Pancreas (tissue), 10 donors: ENCODE data around the gene MCC. TPM values are rescaled to one million over a fixed set of nuclear protein-coding genes. Genes with fewer than 3 reads are reported as not detected.

Source experiments
- ATAC-seq, 4 donors: fragments of 200-7000 bp; cut with Tn5 transposase; one replicate each; pipeline versions ENCODE4 v1.8.0 to v1.9.1; 2020; ENCODE audit warnings: mild to moderate bottlenecking in 4 of 4, moderate library complexity in 4 of 4
- DNase-seq, 6 donors: peaks; one replicate each; pipeline ENCODE4 v3.0.0-alpha.2; 2020
- FAIRE-seq: peaks from 2 replicates; lab custom pipeline; 2012; peaks lifted over from hg19 to GRCh38; lab: Jason Lieb, UNC
- H3K27ac ChIP-seq, 4 donors: fragments of 200-600 bp; sonication (generic); 1 replicate in 3 of 4; 2 replicates in 1 of 4; pipeline versions ENCODE4 v1.5.0 to v1.8.0; 2020
- H3K27me3 ChIP-seq, 4 donors: fragments of 200-600 bp; one replicate each; pipeline ENCODE4 v1.8.0; 2021
- H3K36me3 ChIP-seq, 3 donors: fragments of 200-600 bp; sonication (generic) in 1 of 3; one replicate each; pipeline versions ENCODE4 v1.5.0 to v1.8.0; 2020 to 2021
- H3K4me1 ChIP-seq, 3 donors: fragments of 200-600 bp; one replicate each; pipeline ENCODE4 v1.8.0; 2021
- H3K4me3 ChIP-seq, 4 donors: fragments of 200-600 bp; sonication (generic) in 2 of 4; one replicate each; pipeline versions ENCODE4 v1.5.0 to v1.8.0; 2020 to 2021
- H3K9me3 ChIP-seq, 4 donors: fragments of 200-600 bp; one replicate each; pipeline ENCODE4 v1.8.0; 2021
- CTCF ChIP-seq, 4 donors: fragments of 200-600 bp; sonication (generic) in 3 of 4; IDR thresholded peaks; one replicate each; pipeline versions ENCODE4 v1.5.0 to v1.8.0; 2021; ENCODE audit warnings: antibody characterized with exemption in 4 of 4
- WGBS, 2 donors: extraction: QIAGEN DNeasy Blood & Tissue Kit; methylation state at CpG; one replicate each; pipeline ENCODE4 v1.1.7; 2013; 5-methylcytosine and 5-hydroxymethylcytosine counted together
- intact Hi-C, 3 donors: fragments of 100-400 bp; cut with DNase I; formaldehyde crosslinking; loops; one replicate each; pipeline versions ENCODE4 v1.11.1 to v1.14.2; 2022
- polyA plus RNA-seq, 2 donors: library from polyadenylated mRNA; stranded (reverse); fragments of 200-250 nt; gene quantifications; one replicate each; pipeline ENCODE4 v1.2.3, GENCODE V29; 2013
- total RNA-seq, 6 donors: library from RNA; stranded (reverse); fragmentation: NEBNext Ultra II Directional in 4 of 6; extraction: Animal tissue kit (Norgen Biotek cat#: 25700) in 4 of 6; gene quantifications; one replicate each; pipeline versions ENCODE4 v1.2.1 to v1.2.4, GENCODE V29; 2021 to 2023
- donor health status: healthy with polysubstance abuse.
- donor health status: DM: no; HTN: no; CAD: no; lungs with moderate emphysema.
- donor health status: DM: no; HTN: no; CAD: no.
- donor health status: control.
- donor health status: control.
- donor health status: Bipolar disorder and iron deficiency.
- donor health status: DM: yes; HTN: yes; CAD: no.
- donor health status: DM: no; HTN: no; CAD: no.
- donor health status: DM: no; HTN: no; CAD: no.
- donor health status: DM: yes; HTN: yes; CAD: no.

MCC gene
- total and polyA plus RNA-seq, 8 donors, result 1.3 to 8.3 (median 4.0) TPM

GRCh38 chr5:113162770-113163169, 325.5 kb downstream of the MCC start:
- H3K4me3 ChIP-seq, result no peak overlapping the region
- H3K27ac ChIP-seq, result no peak overlapping the region
- DNase-seq (no peak), ATAC-seq (peak in 3 of 4 donors; percentile 60 to 67 (median 64)), FAIRE-seq (no peak)
- H3K36me3 ChIP-seq, result no peaks in the 10 kb centered on the region
- intact Hi-C loops, result no loop called here
- no peak for TF ChIP-seq CTCF (IDR thresholded peaks at IDR 0.05)
- H3K9me3 ChIP-seq, result no peaks in the 10 kb centered on the region
- no peaks in the 10 kb centered on the region for H3K27me3 ChIP-seq
- no peaks in the 10 kb centered on the region for H3K4me1 ChIP-seq
- 35 to 44% methylated on average over 3 of the region's 3 CpGs for WGBS, 2 donors

GRCh38 chr5:113162208-113162607, 326.0 kb downstream of the MCC start:
- H3K4me3 ChIP-seq, result no peak overlapping the region
- H3K36me3 ChIP-seq, result no peaks in the 10 kb centered on the region
- FAIRE-seq, result no peak
- H3K4me1 ChIP-seq, result no peaks in the 10 kb centered on the region
- ATAC-seq, result no peak
- WGBS, 2 donors, result 48 to 59% methylated on average over 3 of the region's 3 CpGs
- no peak for TF ChIP-seq CTCF (IDR thresholded peaks at IDR 0.05)
- intact Hi-C loops, result no loop called here
- no peaks in the 10 kb centered on the region for H3K27me3 ChIP-seq
- no peak overlapping the region for H3K27ac ChIP-seq
- no peaks in the 10 kb centered on the region for H3K9me3 ChIP-seq
- no peak for DNase-seq

GRCh38 chr5:113161806-113162205, 326.4 kb downstream of the MCC start:
- intact Hi-C loops, result no loop called here
- FAIRE-seq (no peak), ATAC-seq (no peak), DNase-seq (no peak)
- Histone ChIP-seq H3K4me1 (no peaks in the 10 kb centered on the region), H3K27me3 (no peaks in the 10 kb centered on the region), H3K36me3 (no peaks in the 10 kb centered on the region), H3K9me3 (no peaks in the 10 kb centered on the region), H3K4me3 (no peak overlapping the region), H3K27ac (no peak overlapping the region)
- no peak for TF ChIP-seq CTCF (IDR thresholded peaks at IDR 0.05)
- WGBS, 2 donors, result 72 to 80% methylated on average over 6 of the region's 6 CpGs

DNA sequence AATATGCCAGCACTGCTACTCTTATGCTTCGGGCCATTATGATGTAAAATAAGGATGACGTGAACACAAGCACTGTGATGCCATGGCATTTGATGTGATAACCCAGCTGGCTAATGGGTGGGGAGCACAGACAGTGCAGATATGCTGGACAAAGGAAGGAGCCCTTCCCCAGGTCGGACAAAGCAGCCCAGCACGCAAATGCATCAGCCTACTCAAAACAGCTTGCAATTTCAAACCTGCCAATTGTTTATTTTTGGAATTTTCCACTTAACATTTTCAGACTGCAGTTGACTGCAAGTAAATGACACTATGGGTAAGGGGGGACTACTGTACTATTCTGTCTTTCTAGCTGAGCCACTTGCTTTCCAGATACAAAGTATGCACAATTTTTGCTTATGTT, 330.4 kb downstream of the MCC start:
- ATAC-seq (no peak), FAIRE-seq (no peak), DNase-seq (no peak)
- H3K27ac ChIP-seq, result no peak overlapping the region
- no peaks in the 10 kb centered on the region for H3K9me3 ChIP-seq
- no peaks in the 10 kb centered on the region for H3K36me3 ChIP-seq
- H3K4me1 ChIP-seq, result no peaks in the 10 kb centered on the region
- intact Hi-C loops, result no loop called here
- no peak overlapping the region for H3K4me3 ChIP-seq
- TF ChIP-seq CTCF (IDR thresholded peaks at IDR 0.05), result no peak
- WGBS, 2 donors, result 78 to 86% methylated on average over 4 of the region's 4 CpGs
- no peaks in the 10 kb centered on the region for H3K27me3 ChIP-seq

- 42 to 54% methylated on average over 5 of the region's 5 CpGs for WGBS, 2 donors
- no peak overlapping the region for H3K27ac ChIP-seq
- FAIRE-seq (no peak), ATAC-seq (no peak), DNase-seq (no peak)
- TF ChIP-seq CTCF (IDR thresholded peaks at IDR 0.05), result no peak
- H3K36me3 ChIP-seq, result no peaks in the 10 kb centered on the region
- intact Hi-C loops, result no loop called here
- H3K9me3 ChIP-seq, result no peaks in the 10 kb centered on the region
- H3K27me3 ChIP-seq, result no peaks in the 10 kb centered on the region
- H3K4me3 ChIP-seq, result no peak overlapping the region
- no peaks in the 10 kb centered on the region for H3K4me1 ChIP-seq
Observed at GRCh38 chr5:113156271-113156877, 331.9 kb downstream of the MCC start.
